H1 (cell line): Measurements from ENCODE around the gene ANKS1A. TPM values are rescaled to one million over a fixed set of nuclear protein-coding genes. Genes with fewer than 3 reads are reported as not detected.

Experiments used
- ASH2L ChIP-seq: fragments of 200-600, 300-600 bp; sonication (generic); IDR thresholded peaks from one replicate; pipeline ENCODE4 v1.7.1; 2017; ENCODE audit warnings: low read length
- polyA plus RNA-seq, 7 experiments: library from polyadenylated mRNA; depleted of rRNA in 3 of 7; stranded (reverse) in 5 of 7; unstranded in 2 of 7; fragments of >200 nt in 5 of 7; fragments of 200-250 nt in 2 of 7; gene quantifications; 1 replicate in 5 of 7; 2 replicates in 1 of 7; 4 replicates in 1 of 7; pipeline versions ENCODE4 v1.2.1 to v1.2.3, GENCODE V29; 2011 to 2013; ENCODE audit warnings: missing spikeins in 2 of 7, mixed read lengths in 2 of 7
- total RNA-seq: library from RNA; stranded (reverse); fragmentation: NEBNext Ultra II Directional; extraction: Animal tissue kit (Norgen Biotek cat#: 25700); gene quantifications from 2 replicates; pipeline ENCODE4 v1.2.1, GENCODE V29; 2021

ANKS1A gene
- total and polyA plus RNA-seq, 2 of the 8 experiments (the other 6 are each of a cell fraction or from before 2014, with no cell fraction given): 9.8 to 30.9 TPM

DNA sequence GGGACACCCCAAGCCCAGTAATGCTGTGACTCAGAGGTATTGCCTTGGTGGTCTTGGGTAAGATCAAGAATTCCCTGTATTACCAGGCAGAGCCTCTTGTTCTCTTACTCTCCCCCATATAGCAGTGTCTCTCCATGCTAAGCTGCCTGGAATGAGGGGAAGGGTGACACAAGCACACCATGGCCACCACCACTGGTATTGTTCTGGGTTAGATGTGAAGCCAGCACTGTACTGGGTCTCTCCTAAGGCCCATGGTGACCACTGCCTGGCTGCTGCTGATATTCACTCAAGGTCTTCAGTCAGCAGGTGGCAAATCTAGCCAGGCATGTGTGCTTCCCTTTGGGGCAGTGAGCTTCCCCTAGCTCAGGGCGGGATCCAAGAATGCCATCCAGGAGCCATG, 37.7 kb upstream of the ANKS1A start (continued):
- TF ChIP-seq ASH2L: no peak
